ENCODE measurements around the gene HPDL.

Gene HPDL

GRCh38 chr1:45325851-45326506, 716 bp upstream of the HPDL start:
- peak; percentile 31 for DNase-seq

- DNase-seq, result no peak
Measured at GRCh38 chr1:45327644-45328515, 1.2 kb downstream of the HPDL start.

- DNase-seq, result no peak
Measured at GRCh38 chr1:45328680-45329079, 2.0 kb downstream of the HPDL start.

- DNase-seq, result no peak
Measured at GRCh38 chr1:45329445-45329844, 2.8 kb downstream of the HPDL start.

GRCh38 chr1:45331436-45332345, 5.0 kb downstream of the HPDL start:
- no peak for DNase-seq

- DNase-seq, result no peak
Measured at GRCh38 chr1:45332346-45332720, 5.6 kb downstream of the HPDL start.

- DNase-seq, result no peak
Measured at GRCh38 chr1:45334308-45335245, 7.9 kb downstream of the HPDL start.

GRCh38 chr1:45335855-45336324, 9.2 kb downstream of the HPDL start:
- no peak for DNase-seq

- no peak for DNase-seq
Measured at GRCh38 chr1:45337630-45338325, 11.1 kb downstream of the HPDL start.

- peak; percentile 94 for DNase-seq
Measured at GRCh38 chr1:45339789-45340558, 13.3 kb downstream of the HPDL start, which contains the start of the genes MUTYH and TOE1. Gene MUTYH, minus strand, starts transcription at chr1:45340440. Its CDS starts 5,935 bp downstream, at chr1:45334505. Gene TOE1, plus strand, starts transcription at chr1:45340170. Its CDS starts 83 bp downstream, at chr1:45340253.

GRCh38 chr1:45340816-45341466, 14.2 kb downstream of the HPDL start:
- no peak for DNase-seq

- no peak for DNase-seq
Measured at GRCh38 chr1:45344499-45344898, 17.8 kb downstream of the HPDL start.

- DNase-seq, result no peak
Measured at GRCh38 chr1:45345014-45345413, 18.3 kb downstream of the HPDL start.

- DNase-seq, result no peak
Measured at GRCh38 chr1:45346473-45346872, 19.8 kb downstream of the HPDL start.

- peak; percentile 51 for DNase-seq
Measured at GRCh38 chr1:45348020-45348419, 21.3 kb downstream of the HPDL start.

- no peak for DNase-seq
Measured at GRCh38 chr1:45348609-45348965, 21.9 kb downstream of the HPDL start.

- DNase-seq, result no peak
Measured at GRCh38 chr1:45348966-45349677, 22.4 kb downstream of the HPDL start.

GRCh38 chr1:45351508-45351907, 24.8 kb downstream of the HPDL start:
- DNase-seq, result no peak

GRCh38 chr1:45353685-45354084, 27.0 kb downstream of the HPDL start:
- DNase-seq, result no peak
